ENCODE data around the gene RAB8A.
"Not testable (repeated sequence)": the region's sequence is repeated elsewhere in the genome, so short reads cannot be mapped to it uniquely, and the experiment has no call there.

The RAB8A gene

DNA sequence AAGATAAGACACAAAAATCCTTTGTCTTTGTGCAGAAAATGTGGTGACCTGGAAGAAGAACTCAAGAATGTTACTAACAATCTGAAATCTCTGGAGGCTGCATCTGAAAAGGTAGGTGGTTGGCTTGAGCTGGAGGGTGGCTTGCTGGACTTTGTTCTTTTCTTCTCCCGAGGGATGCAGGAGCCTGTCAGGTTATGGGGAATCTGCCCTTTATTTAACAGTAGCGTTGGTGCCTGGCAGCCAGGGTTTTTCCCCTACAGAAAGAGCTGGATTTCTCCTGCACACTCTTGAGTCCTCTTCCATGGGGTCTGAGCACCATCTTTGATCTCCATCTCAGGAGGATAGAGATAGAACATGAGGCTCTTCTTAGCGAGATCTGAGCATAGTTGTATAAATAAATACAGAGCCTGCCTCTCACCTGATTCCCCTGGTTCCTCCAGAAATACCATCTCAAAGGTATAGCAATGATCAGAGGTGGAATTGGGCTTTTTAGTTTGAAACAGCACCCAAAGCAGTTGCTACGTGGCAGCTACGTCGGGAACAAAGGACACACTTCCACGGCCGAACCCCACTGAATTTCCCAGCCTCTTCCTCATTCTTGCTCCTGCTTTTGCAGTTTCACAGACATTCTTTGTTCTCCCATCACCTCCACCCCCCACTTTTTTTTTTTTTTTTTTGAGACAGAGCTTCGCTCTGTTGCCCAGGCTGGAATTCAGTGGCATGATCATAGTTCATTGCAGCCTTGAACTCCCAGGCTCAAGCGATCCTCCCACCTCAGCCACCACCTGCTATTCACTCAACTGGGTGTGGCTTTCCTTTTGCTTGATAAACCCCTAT lies 22.5 kb upstream of the RAB8A start:
- peaks cover 66% of the 10 kb centered on the region for H3K36me3 Mint-ChIP-seq (ENCODE audit: low read depth)
- H3K4me3 Mint-ChIP-seq: no peak overlapping the region
- no peaks in the 10 kb centered on the region for H3K27me3 Mint-ChIP-seq (ENCODE audit: low read depth)
- H3K27ac Mint-ChIP-seq: peak overlapping the region; percentile 49
- H3K4me1 Mint-ChIP-seq (ENCODE audit: low read depth): peaks cover 49% of the 10 kb centered on the region
- no peaks in the 10 kb centered on the region for H3K9me3 Mint-ChIP-seq

DNA sequence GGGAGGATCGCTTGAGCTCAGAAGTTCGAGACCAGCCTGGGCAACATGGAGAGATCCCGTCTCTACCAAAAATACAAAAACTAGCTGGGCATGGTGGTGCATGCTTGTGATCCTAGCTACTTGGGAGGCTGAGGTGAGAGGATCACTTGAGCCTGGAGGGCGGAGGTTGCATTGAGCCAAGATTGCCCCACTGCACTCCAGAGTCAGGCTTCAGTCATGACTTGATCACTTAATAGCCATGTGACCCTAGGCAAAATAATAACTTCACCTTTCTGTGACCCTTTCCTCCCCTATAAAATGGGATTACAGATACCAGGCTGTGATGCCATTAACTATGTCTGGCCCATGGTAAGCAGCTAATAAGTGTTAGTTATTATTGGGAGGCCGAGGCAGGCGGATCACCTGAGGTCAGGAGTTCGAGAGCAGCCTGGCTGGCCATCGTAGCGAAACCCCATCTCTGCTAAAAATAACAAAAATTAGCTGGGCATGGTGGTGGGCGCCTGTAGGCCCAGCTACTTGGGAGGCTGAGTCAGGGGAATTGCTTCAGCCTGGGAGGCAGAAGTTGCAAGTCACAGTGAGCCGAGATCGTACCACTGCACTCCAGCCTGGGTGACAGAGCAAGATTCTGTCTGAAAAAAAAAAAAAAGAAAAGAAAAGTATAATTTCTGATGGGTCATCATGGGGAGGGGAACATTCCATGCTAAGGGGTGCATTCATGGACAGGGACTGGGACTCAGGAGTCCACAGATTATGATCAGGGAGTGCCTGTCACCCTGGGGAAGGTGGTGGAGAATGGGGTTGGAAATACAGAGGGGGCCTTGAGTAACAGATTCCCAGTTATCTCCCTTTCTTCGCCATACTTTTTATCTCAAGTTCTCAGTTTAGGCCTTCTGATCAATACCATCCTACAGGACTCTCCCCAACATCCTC lies 19.9 kb upstream of the RAB8A start:
- H3K27ac Mint-ChIP-seq: peak overlapping the region; percentile 41
- H3K27me3 Mint-ChIP-seq (ENCODE audit: low read depth): no peaks in the 10 kb centered on the region
- H3K4me1 Mint-ChIP-seq (ENCODE audit: low read depth): peaks cover 37% of the 10 kb centered on the region
- no peak overlapping the region for H3K4me3 Mint-ChIP-seq
- H3K9me3 Mint-ChIP-seq: no peaks in the 10 kb centered on the region
- H3K36me3 Mint-ChIP-seq (ENCODE audit: low read depth): peaks cover 64% of the 10 kb centered on the region

- Mint-ChIP-seq H3K4me3 (no peak overlapping the region), H3K36me3 (ENCODE audit: low read depth) (peaks cover 65% of the 10 kb centered on the region), H3K9me3 (no peaks in the 10 kb centered on the region), H3K27me3 (ENCODE audit: low read depth) (no peaks in the 10 kb centered on the region), H3K27ac (peak overlapping the region; percentile 62), H3K4me1 (ENCODE audit: low read depth) (peaks cover 26% of the 10 kb centered on the region)
Measured at GRCh38 chr19:16094360-16095070, 17.2 kb upstream of the RAB8A start.

DNA sequence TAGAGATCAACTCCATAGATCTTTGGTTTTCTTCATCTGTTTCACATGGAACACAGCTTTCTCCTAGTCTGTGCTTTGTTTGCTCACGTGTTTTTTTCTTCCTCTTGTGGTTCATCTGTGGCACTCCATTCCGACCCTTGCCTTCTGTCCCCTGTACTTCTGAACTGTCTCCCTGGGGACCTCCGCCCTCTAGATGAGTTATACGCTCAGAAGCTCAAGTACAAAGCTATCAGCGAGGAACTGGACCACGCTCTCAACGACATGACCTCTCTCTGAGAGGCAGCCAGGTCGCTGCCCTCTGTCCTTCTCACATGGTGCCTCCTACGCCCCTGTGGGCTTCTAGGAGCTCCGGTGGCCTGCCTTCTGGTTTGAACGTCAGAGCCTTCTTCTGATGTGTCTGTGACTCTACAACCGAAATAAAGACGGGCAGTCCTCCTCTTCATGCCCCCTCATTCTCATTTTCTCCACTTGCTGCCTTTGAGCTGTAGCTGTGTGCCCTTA lies 16.6 kb upstream of the RAB8A start:
- Mint-ChIP-seq H3K36me3 (ENCODE audit: low read depth) (peaks cover 66% of the 10 kb centered on the region), H3K4me3 (peak overlapping the region; percentile 36), H3K27ac (peak overlapping the region; percentile 62), H3K9me3 (no peaks in the 10 kb centered on the region), H3K27me3 (ENCODE audit: low read depth) (no peaks in the 10 kb centered on the region), H3K4me1 (ENCODE audit: low read depth) (peaks cover 27% of the 10 kb centered on the region)

DNA sequence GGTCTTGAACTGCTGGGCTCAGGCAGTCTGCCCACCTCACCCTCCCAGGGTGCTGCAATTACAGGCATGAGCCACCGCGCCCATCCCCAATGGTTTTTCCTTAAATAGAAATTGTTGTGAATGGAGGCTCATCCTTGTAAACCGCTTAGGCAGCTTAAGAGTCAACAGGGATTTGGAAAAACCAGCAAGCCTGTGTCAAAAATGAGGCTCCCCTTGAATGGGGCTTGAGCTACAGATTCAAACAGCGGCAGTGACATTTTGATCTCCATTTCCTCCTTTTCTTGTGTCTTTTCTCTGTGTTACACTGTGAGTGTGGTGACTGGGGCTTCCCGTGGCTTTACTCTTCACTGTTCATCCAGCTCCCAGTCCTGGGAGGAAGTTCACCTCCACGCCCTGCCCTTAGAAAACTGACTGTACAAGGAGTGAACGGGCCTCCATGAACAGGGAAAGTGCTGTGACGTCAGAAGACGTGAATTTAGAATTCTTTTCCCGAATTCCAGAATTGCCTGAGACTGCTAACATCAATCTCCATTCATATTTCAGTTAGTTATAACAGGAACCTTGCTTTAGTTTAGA lies 15.3 kb upstream of the RAB8A start:
- Mint-ChIP-seq H3K4me3 (no peak overlapping the region), H3K9me3 (no peaks in the 10 kb centered on the region), H3K36me3 (ENCODE audit: low read depth) (peaks cover 62% of the 10 kb centered on the region), H3K27me3 (ENCODE audit: low read depth) (no peaks in the 10 kb centered on the region), H3K27ac (peak overlapping the region; percentile 28), H3K4me1 (ENCODE audit: low read depth) (peaks cover 29% of the 10 kb centered on the region)

- peaks cover 26% of the 10 kb centered on the region for H3K4me1 Mint-ChIP-seq (ENCODE audit: low read depth)
- peak overlapping the region; percentile 14 for H3K27ac Mint-ChIP-seq
- H3K4me3 Mint-ChIP-seq: no peak overlapping the region
- H3K27me3 Mint-ChIP-seq (ENCODE audit: low read depth): no peaks in the 10 kb centered on the region
- peaks cover 62% of the 10 kb centered on the region for H3K36me3 Mint-ChIP-seq (ENCODE audit: low read depth)
- H3K9me3 Mint-ChIP-seq: no peaks in the 10 kb centered on the region
Measured at GRCh38 chr19:16098416-16098768, 13.3 kb upstream of the RAB8A start.

DNA sequence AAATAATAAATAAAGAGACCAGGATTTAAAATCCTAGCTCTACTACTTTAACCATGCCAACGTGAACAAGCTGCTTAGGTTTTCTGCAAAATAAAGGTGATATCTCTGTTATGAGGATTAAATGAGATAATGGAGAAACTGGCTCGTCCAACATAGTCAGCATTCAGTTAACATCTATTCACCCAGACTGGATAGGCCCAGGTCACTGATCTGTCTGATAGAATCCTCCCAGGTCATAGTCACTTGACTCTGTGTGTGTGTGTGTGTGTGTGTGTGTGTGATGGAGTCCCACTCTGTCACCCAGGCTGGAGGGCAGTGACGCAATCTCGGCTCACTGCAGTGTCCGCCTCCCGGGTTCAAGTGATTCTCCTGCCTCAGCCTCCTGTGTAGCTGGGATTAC lies 12.9 kb upstream of the RAB8A start:
- H3K27ac Mint-ChIP-seq: no peak overlapping the region
- H3K4me3 Mint-ChIP-seq: no peak overlapping the region
- H3K4me1 Mint-ChIP-seq (ENCODE audit: low read depth): peaks cover 23% of the 10 kb centered on the region
- no peaks in the 10 kb centered on the region for H3K9me3 Mint-ChIP-seq
- no peaks in the 10 kb centered on the region for H3K27me3 Mint-ChIP-seq (ENCODE audit: low read depth)
- H3K36me3 Mint-ChIP-seq (ENCODE audit: low read depth): peaks cover 62% of the 10 kb centered on the region

DNA sequence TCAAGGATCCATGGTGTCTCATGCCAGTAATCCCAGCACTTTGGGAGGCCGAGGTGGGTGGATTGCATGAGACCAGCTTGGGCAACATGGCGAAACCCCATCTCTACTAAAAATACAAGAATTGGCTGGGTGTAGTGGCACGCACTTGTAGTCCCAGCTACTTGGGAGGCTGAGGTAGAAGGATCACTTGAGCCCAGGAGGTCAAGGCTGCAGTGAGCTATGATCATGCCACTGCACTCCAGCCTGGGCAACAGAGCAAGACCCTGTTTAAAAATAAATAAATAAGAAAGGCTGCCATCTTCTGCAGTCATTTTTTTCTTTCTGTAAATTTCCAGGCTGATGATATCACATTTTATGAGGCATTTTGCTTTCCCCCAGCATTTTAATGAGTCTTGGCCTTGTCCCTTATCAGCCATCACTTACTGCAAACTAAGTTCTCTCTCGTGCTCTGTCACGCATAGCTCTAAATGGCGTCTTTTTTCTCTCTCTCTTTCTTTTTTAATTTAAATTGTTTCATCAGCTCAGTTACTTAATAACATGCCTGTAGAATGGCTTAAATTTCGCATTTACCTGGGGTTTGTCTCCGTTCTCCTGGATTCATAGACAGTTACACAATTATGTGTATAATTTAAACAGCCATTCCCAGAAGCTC lies 12.2 kb upstream of the RAB8A start:
- H3K4me3 Mint-ChIP-seq; H3K27ac Mint-ChIP-seq; H3K27me3 Mint-ChIP-seq (ENCODE audit: low read depth); H3K9me3 Mint-ChIP-seq: not testable (repeated sequence)
- Mint-ChIP-seq H3K36me3 (ENCODE audit: low read depth) (peaks cover 61% of the 10 kb centered on the region), H3K4me1 (ENCODE audit: low read depth) (peaks cover 23% of the 10 kb centered on the region)

- Mint-ChIP-seq H3K27ac (no peak overlapping the region), H3K9me3 (no peaks in the 10 kb centered on the region), H3K36me3 (ENCODE audit: low read depth) (peaks cover 55% of the 10 kb centered on the region), H3K4me3 (no peak overlapping the region), H3K4me1 (ENCODE audit: low read depth) (peaks cover 16% of the 10 kb centered on the region), H3K27me3 (ENCODE audit: low read depth) (no peaks in the 10 kb centered on the region)
Measured at GRCh38 chr19:16100524-16100923, 11.2 kb upstream of the RAB8A start.

DNA sequence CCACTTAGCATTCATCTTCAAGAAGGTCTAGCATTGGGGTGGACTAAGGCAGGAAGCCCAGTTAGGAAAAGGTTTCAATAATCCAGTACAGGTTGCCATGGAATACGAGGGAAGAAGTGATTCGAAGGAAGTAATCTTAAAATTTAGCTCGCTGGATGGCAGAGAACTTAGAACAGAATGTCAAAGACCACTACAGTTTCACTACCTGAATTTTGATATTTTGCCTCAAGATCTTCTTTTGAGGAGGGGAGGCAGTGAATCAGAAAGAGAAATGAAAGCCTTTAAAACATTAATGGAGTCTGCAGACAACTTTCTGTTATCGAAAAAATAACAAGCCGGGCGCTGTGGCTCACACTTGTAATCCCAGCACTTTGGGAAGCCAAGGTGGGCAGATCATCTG lies 7.0 kb upstream of the RAB8A start:
- Mint-ChIP-seq H3K36me3 (ENCODE audit: low read depth) (peaks cover 24% of the 10 kb centered on the region), H3K4me3 (no peak overlapping the region), H3K27ac (no peak overlapping the region), H3K9me3 (no peaks in the 10 kb centered on the region), H3K4me1 (ENCODE audit: low read depth) (peaks cover 8% of the 10 kb centered on the region), H3K27me3 (ENCODE audit: low read depth) (no peaks in the 10 kb centered on the region)

DNA sequence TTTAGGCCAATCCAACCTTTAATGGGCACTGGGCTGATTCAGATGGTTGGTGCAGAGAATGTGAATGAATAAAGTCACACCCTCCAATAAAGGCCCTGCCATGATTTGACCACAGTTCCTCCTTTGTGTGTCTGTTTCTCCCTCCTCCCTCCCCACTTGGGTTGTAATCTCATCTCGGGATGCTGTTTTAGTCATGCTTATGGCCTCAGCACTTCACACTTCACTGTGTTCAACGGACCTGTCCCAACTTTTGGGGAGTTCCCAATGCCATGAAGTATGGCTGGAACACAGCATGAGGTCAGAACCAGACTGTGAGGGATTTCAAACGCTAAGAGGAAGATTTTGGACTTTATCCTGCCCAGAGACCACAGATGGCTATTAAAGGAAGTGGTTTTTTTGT lies 5.6 kb upstream of the RAB8A start:
- H3K9me3 Mint-ChIP-seq: no peaks in the 10 kb centered on the region
- no peaks in the 10 kb centered on the region for H3K27me3 Mint-ChIP-seq (ENCODE audit: low read depth)
- peaks cover 6% of the 10 kb centered on the region for H3K4me1 Mint-ChIP-seq (ENCODE audit: low read depth)
- peak overlapping the region; percentile 69 for H3K27ac Mint-ChIP-seq
- H3K4me3 Mint-ChIP-seq: no peak overlapping the region
- H3K36me3 Mint-ChIP-seq (ENCODE audit: low read depth): peaks cover 19% of the 10 kb centered on the region

DNA sequence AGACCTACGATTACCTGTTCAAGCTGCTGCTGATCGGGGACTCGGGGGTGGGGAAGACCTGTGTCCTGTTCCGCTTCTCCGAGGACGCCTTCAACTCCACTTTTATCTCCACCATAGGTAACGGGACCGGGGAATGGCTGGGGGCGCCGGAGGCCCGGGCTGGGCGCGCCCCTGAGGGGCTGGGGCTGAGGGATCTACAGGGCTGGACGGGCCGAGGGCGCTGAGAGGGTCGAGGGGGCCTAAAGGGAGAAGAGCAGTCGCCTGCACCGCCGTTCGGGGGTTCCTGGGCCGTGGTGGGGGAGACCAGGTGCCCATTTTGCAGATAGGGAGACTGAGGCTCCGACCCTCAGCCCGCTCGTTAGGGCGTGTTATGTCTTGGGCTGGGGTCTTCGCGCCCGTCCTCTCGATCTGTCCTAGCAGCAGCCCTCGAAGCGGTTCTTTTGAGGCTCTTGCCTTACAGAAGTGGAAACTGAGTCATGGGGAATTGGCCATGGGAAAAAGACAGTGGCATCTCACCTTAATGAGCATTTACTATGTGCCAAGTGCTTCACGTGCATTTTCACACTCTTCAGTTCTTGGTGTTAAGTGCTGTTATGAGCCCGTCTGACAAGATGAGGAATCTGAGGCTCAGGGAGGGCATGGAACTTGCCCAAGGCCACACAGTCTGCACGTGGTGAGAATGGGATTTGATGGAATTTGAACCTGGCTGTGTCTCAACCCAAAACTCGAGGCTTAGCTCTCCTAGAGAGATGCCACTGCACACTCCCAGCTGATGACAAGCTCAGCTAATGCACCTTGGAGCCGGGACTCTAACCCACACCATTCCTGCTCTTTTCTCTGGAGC lies 442 bp downstream of the RAB8A start:
- H3K9me3 Mint-ChIP-seq: no peaks in the 10 kb centered on the region
- H3K36me3 Mint-ChIP-seq (ENCODE audit: low read depth): peaks cover 10% of the 10 kb centered on the region
- no peaks in the 10 kb centered on the region for H3K27me3 Mint-ChIP-seq (ENCODE audit: low read depth)
- H3K4me1 Mint-ChIP-seq (ENCODE audit: low read depth): peaks cover 31% of the 10 kb centered on the region
- H3K4me3 Mint-ChIP-seq: peak overlapping the region; percentile 95
- H3K27ac Mint-ChIP-seq: peak overlapping the region; percentile 96

DNA sequence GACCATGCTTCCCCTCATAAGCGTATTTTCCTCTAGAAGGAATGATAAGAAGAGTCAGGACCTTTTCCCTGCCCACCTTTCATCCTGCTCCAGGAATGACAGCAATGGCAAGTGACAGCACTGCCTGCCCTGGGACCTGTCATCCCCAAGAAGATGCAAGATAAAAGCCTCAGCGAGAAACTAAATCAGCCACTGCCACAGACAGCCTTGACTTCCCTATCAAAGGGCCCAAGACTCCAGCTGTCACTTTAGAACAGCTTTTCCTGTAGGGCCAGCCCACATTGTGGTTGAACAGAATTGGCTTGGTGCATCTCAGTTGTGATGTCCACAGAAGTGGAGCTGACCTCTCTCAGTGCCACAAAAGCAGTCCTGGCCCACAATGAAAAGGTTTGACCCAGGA lies 1.1 kb downstream of the RAB8A start:
- Mint-ChIP-seq H3K27me3 (ENCODE audit: low read depth) (no peaks in the 10 kb centered on the region), H3K4me1 (ENCODE audit: low read depth) (peaks cover 37% of the 10 kb centered on the region), H3K27ac (peak overlapping the region; percentile 96), H3K36me3 (ENCODE audit: low read depth) (peaks cover 10% of the 10 kb centered on the region), H3K9me3 (no peaks in the 10 kb centered on the region), H3K4me3 (peak overlapping the region; percentile 95)
